DOHH2 (cell line): ENCODE measurements around the gene CTDP1.

ENCODE experiments used
- H3F3A ChIP-seq: fragments of 200-600 bp; sonication (generic), shearing (Covaris generic); 2 replicates; pipeline ENCODE4 v1.6.0; 2016; ENCODE audit warnings: antibody characterized with exemption, mild to moderate bottlenecking; ENCODE audit not compliant: control insufficient read depth, insufficient read depth
- H3K27ac ChIP-seq: fragments of 200-600 bp; sonication (generic); 2 replicates; pipeline ENCODE4 v1.5.1; 2014; ENCODE audit warnings: low read depth, mild to moderate bottlenecking, low read length, moderate library complexity
- H3K27me3 ChIP-seq: fragments of 200-600 bp; sonication (generic); 2 replicates; pipeline ENCODE4 v1.6.1; 2014; ENCODE audit warnings: mild to moderate bottlenecking, low read length, mixed read lengths; ENCODE audit not compliant: control insufficient read depth
- H3K36me3 ChIP-seq: fragments of 200-600 bp; sonication (generic); 2 replicates; pipeline ENCODE4 v1.6.1; 2014; ENCODE audit warnings: mild to moderate bottlenecking, low read length, moderate library complexity, mixed read lengths; ENCODE audit not compliant: control insufficient read depth
- H3K4me1 ChIP-seq: fragments of 200-600 bp; sonication (generic); 2 replicates; pipeline ENCODE4 v1.6.1; 2014; ENCODE audit warnings: mild to moderate bottlenecking, low read length, mixed read lengths; ENCODE audit not compliant: control insufficient read depth
- H3K4me2 ChIP-seq: fragments of 200-600 bp; sonication (generic); 2 replicates; pipeline ENCODE4 v1.6.0; 2014; ENCODE audit warnings: mild to moderate bottlenecking, low read length, moderate library complexity
- H3K4me3 ChIP-seq: fragments of 200-600 bp; sonication (generic); 2 replicates; pipeline ENCODE4 v1.5.1; 2014; ENCODE audit warnings: mild to moderate bottlenecking, low read length, mixed read lengths
- H3K79me2 ChIP-seq: fragments of 200-600 bp; sonication (generic); 2 replicates; pipeline ENCODE4 v1.6.1; 2014; ENCODE audit warnings: mild to moderate bottlenecking, low read length, mixed read lengths; ENCODE audit not compliant: control insufficient read depth
- H3K9me2 ChIP-seq: fragments of 200-600 bp; sonication (generic); replicated peaks from 2 replicates; pipeline ENCODE4 v1.6.1; 2014; ENCODE audit warnings: mild to moderate bottlenecking, low read length, mixed read lengths; ENCODE audit not compliant: control insufficient read depth
- H3K9me3 ChIP-seq: fragments of 200-600 bp; sonication (generic); 2 replicates; pipeline ENCODE4 v1.6.1; 2014; ENCODE audit warnings: antibody characterized with exemption, low read length, mixed read lengths; ENCODE audit not compliant: control insufficient read depth, insufficient read depth
- H4K20me1 ChIP-seq: fragments of 200-600 bp; sonication (generic); 2 replicates; pipeline ENCODE4 v1.6.0; 2014; ENCODE audit warnings: low read depth, mild to moderate bottlenecking, antibody characterized with exemption, low read length, moderate library complexity; ENCODE audit not compliant: control insufficient read depth, insufficient read depth
- EZH2phosphoT487 ChIP-seq: fragments of 200-600 bp; sonication (generic); IDR thresholded peaks from 2 replicates; pipeline ENCODE4 v1.6.1; 2017; ENCODE audit warnings: borderline replicate concordance, mild to moderate bottlenecking, antibody characterized with exemption, low read length, moderate library complexity, mixed read lengths
- TF ChIP-seq, protein P1 (sequence below): fragments of 200-600 bp; sonication (generic); IDR thresholded peaks from one replicate; pipeline ENCODE4 v1.5.1; 2014; ENCODE audit warnings: antibody characterized with exemption, mild to moderate bottlenecking, low read depth, low read length; ENCODE audit not compliant: poor library complexity, severe bottlenecking

Gene CTDP1

GRCh38 chr18:79723036-79723435 lies 43.4 kb downstream of the CTDP1 start:
- no peaks in the 10 kb centered on the region for H3K27me3 ChIP-seq
- H3K9me3 ChIP-seq: no peaks in the 10 kb centered on the region
- no peaks in the 10 kb centered on the region for H3K9me2 ChIP-seq
- TF ChIP-seq, protein P1, sequence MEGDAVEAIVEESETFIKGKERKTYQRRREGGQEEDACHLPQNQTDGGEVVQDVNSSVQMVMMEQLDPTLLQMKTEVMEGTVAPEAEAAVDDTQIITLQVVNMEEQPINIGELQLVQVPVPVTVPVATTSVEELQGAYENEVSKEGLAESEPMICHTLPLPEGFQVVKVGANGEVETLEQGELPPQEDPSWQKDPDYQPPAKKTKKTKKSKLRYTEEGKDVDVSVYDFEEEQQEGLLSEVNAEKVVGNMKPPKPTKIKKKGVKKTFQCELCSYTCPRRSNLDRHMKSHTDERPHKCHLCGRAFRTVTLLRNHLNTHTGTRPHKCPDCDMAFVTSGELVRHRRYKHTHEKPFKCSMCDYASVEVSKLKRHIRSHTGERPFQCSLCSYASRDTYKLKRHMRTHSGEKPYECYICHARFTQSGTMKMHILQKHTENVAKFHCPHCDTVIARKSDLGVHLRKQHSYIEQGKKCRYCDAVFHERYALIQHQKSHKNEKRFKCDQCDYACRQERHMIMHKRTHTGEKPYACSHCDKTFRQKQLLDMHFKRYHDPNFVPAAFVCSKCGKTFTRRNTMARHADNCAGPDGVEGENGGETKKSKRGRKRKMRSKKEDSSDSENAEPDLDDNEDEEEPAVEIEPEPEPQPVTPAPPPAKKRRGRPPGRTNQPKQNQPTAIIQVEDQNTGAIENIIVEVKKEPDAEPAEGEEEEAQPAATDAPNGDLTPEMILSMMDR: no peak
- TF ChIP-seq EZH2phosphoT487: no peak
- no peak overlapping the region for H3K4me2 ChIP-seq
- H3K36me3 ChIP-seq: peaks cover 63% of the 10 kb centered on the region
- H3K27ac ChIP-seq: no peak overlapping the region
- H4K20me1 ChIP-seq: no peaks in the 10 kb centered on the region
- H3K79me2 ChIP-seq: peaks cover 28% of the 10 kb centered on the region
- H3F3A ChIP-seq: no peaks in the 10 kb centered on the region
- H3K4me3 ChIP-seq: no peak overlapping the region
- H3K4me1 ChIP-seq: no peaks in the 10 kb centered on the region

DNA sequence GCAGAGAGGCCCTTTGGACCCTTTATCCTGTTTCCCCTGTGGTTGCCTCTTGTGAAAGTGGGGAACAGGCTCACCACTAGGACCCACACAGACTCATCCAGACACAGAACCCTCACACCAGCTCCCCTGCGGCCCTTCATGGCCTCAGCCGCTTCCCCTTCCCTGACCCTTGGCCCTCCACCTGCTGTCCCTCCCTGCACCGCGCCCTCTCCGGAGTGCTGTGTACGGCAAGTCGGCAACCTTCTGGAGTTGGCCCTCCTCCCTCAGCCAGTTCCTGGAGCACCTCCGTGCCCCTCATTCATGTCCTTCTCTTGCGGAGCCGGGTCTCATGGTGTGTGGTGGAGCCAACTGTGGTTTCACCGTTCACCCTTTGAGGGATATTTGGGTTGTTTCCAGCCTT lies 44.0 kb downstream of the CTDP1 start:
- Histone ChIP-seq H3K9me2 (no peaks in the 10 kb centered on the region), H4K20me1 (no peaks in the 10 kb centered on the region), H3K4me3 (no peak overlapping the region), H3K27me3 (no peaks in the 10 kb centered on the region), H3K4me2 (no peak overlapping the region), H3F3A (no peaks in the 10 kb centered on the region), H3K36me3 (peaks cover 62% of the 10 kb centered on the region), H3K27ac (no peak overlapping the region), H3K4me1 (no peaks in the 10 kb centered on the region), H3K79me2 (peaks cover 28% of the 10 kb centered on the region), H3K9me3 (no peaks in the 10 kb centered on the region)
- TF ChIP-seq, protein P1: no peak
- no peak for TF ChIP-seq EZH2phosphoT487

GRCh38 chr18:79724299-79725080 lies 44.9 kb downstream of the CTDP1 start:
- no peaks in the 10 kb centered on the region for H4K20me1 ChIP-seq
- no peaks in the 10 kb centered on the region for H3F3A ChIP-seq
- no peaks in the 10 kb centered on the region for H3K4me1 ChIP-seq
- peaks cover 28% of the 10 kb centered on the region for H3K79me2 ChIP-seq
- peaks cover 66% of the 10 kb centered on the region for H3K36me3 ChIP-seq
- no peak overlapping the region for H3K27ac ChIP-seq
- H3K4me3 ChIP-seq: no peak overlapping the region
- H3K9me2 ChIP-seq: no peaks in the 10 kb centered on the region
- no peak overlapping the region for H3K4me2 ChIP-seq
- H3K9me3 ChIP-seq: no peaks in the 10 kb centered on the region
- TF ChIP-seq EZH2phosphoT487: no peak
- TF ChIP-seq, protein P1: no peak
- H3K27me3 ChIP-seq: no peaks in the 10 kb centered on the region
